Ecto neural progenitor cell (in vitro differentiated cells): ENCODE data around the gene CAMK2B.
"Not testable (repeated sequence)": the region's sequence is repeated elsewhere in the genome, so short reads cannot be mapped to it uniquely, and the experiment has no call there.

Source experiments
- DNase-seq: peaks from one replicate; pipeline ENCODE4 v3.0.0-alpha.2; 2018; ENCODE audit warnings: low spot score

The CAMK2B gene

GRCh38 chr7:44191171-44191570, 134.2 kb downstream of the CAMK2B start:
- no peak for DNase-seq

- DNase-seq, result no peak
Observed at GRCh38 chr7:44189993-44190872, 135.2 kb downstream of the CAMK2B start.

GRCh38 chr7:44189286-44189992, 136.0 kb downstream of the CAMK2B start, which contains the start of gene GCK:
TSS of gene GCK (minus strand) at chr7:44189439. CDS start at chr7:44188953, 486 bp downstream.
- DNase-seq, result no peak

GRCh38 chr7:44188480-44189225, 136.7 kb downstream of the CAMK2B start:
- no peak for DNase-seq

- DNase-seq, result no peak
Observed at GRCh38 chr7:44187636-44188416, 137.6 kb downstream of the CAMK2B start.

- no peak for DNase-seq
Observed at GRCh38 chr7:44186736-44187135, 138.7 kb downstream of the CAMK2B start.

- DNase-seq, result peak; percentile 31
Observed at GRCh38 chr7:44185729-44186128, 139.7 kb downstream of the CAMK2B start.

GRCh38 chr7:44184873-44185446, 140.4 kb downstream of the CAMK2B start:
- no peak for DNase-seq

GRCh38 chr7:44184206-44184872, 141.1 kb downstream of the CAMK2B start:
- peak; percentile 45 for DNase-seq

GRCh38 chr7:44183386-44183785, 142.0 kb downstream of the CAMK2B start:
- DNase-seq, result peak; percentile 17

GRCh38 chr7:44182827-44183226, 142.6 kb downstream of the CAMK2B start:
- peak; percentile 19 for DNase-seq

GRCh38 chr7:44180631-44181030, 144.8 kb downstream of the CAMK2B start:
- DNase-seq, result no peak

- no peak for DNase-seq
Observed at GRCh38 chr7:44177570-44178131, 147.7 kb downstream of the CAMK2B start.

- DNase-seq, result no peak
Observed at GRCh38 chr7:44176486-44176885, 148.9 kb downstream of the CAMK2B start.

GRCh38 chr7:44175730-44176129, 149.7 kb downstream of the CAMK2B start:
- peak; percentile 3 for DNase-seq

GRCh38 chr7:44174694-44174948, 150.8 kb downstream of the CAMK2B start:
- not testable (repeated sequence) for DNase-seq

GRCh38 chr7:44173911-44174693, 151.3 kb downstream of the CAMK2B start:
- no peak for DNase-seq

- no peak for DNase-seq
Observed at GRCh38 chr7:44172803-44173424, 152.5 kb downstream of the CAMK2B start.

- DNase-seq, result no peak
Observed at GRCh38 chr7:44172352-44172751, 153.0 kb downstream of the CAMK2B start.
